Measurements from ENCODE around the gene UGT8. TPM values are rescaled to one million over a fixed set of nuclear protein-coding genes. Genes with fewer than 3 reads are reported as not detected.
A peak's percentile ranks its signal among the peaks of the same experiment; 100 is the strongest.

Gene UGT8
- total and polyA plus RNA-seq, 2 of the 8 experiments (the other 6 are each of a cell fraction or from before 2014, with no cell fraction given), result 16.9 to 26.9 TPM

GRCh38 chr4:114562176-114562904 is 36.3 kb upstream of the UGT8 start:
- peak overlapping the region; percentile 6 for H4K5ac ChIP-seq (ENCODE audit: insufficient read length, low read depth, low read length)
- H3K27me3 ChIP-seq (replicated peaks in 1 of 4; ENCODE audit: control insufficient read depth in 3 of 4, extremely low read depth in 1 of 4, insufficient read depth in 3 of 4, low read length in 3 of 4), result no peaks in the 10 kb centered on the region
- H3K56ac ChIP-seq (replicated peaks; ENCODE audit: insufficient read length, low read depth, low read length), result no peak overlapping the region
- ChIA-PET CTCF (ENCODE audit: partially characterized antibody) (interaction anchor here (0.7 to 1.6 kb wide), 4 partner anchors 14 to 175 kb away, joined by 3 to 4 read pairs (median 3); no protein-coding TSS in a partner anchor), POLR2A (ENCODE audit: partially characterized antibody) (interaction anchor here (0.8 to 2.0 kb wide), 3 partner anchors 44 to 102 kb away, joined by 3 to 8 read pairs (median 4); no protein-coding TSS in a partner anchor)
- no peak overlapping the region for H2AFZ ChIP-seq (ENCODE audit: low read length)
- H3K79me1 ChIP-seq (ENCODE audit: low read depth, low read length), result no peaks in the 10 kb centered on the region
- H4K91ac ChIP-seq (replicated peaks; ENCODE audit: insufficient read length, low read length), result no peak overlapping the region
- no peak overlapping the region for H3K18ac ChIP-seq (ENCODE audit: extremely low read depth, low read length)
- H3K14ac ChIP-seq (ENCODE audit: insufficient read length), result no peak overlapping the region
- H2BK20ac ChIP-seq (ENCODE audit: low read length), result 0 out of 2 replicates have a peak overlapping the region, but pooled peaks have one; percentile 89
- H3K4me2 ChIP-seq (ENCODE audit: insufficient read depth in 1 of 2, low read depth in 2 of 2, low read length in 2 of 2), result peak overlapping the region; percentile 15 to 37; a peak in 2 of 4 replicates
- H3K36me3 ChIP-seq (ENCODE audit: control insufficient read depth in 2 of 4, insufficient read depth in 4 of 4, low read length in 3 of 4), result peaks cover 0 to 8% (median 3%) of the 10 kb centered on the region in 4 experiments; a peak in 3 of 8 replicates
- no peaks in the 10 kb centered on the region for H4K20me1 ChIP-seq (replicated peaks in 1 of 2; ENCODE audit: control insufficient read depth in 1 of 2, insufficient read depth in 2 of 2, low read length in 2 of 2)
- DNase-seq (ENCODE audit: low read depth in 1 of 2, low spot score in 2 of 2) (peak; percentile 34 to 44), FAIRE-seq (peak; percentile 95)
- H3K4ac ChIP-seq (replicated peaks; ENCODE audit: insufficient read length, low read depth, low read length), result no peak overlapping the region
- H2BK5ac ChIP-seq (ENCODE audit: low read depth, low read length), result peak overlapping the region; percentile 58; the same call in 1 of the 2 replicates
- H3K27ac ChIP-seq (ENCODE audit: low read depth, low read length), result peak overlapping the region; percentile 33; the same call in 1 of the 2 replicates
- no peak overlapping the region for H4K8ac ChIP-seq (ENCODE audit: extremely low read depth, insufficient read depth, low read length)
- no peak overlapping the region for H2BK12ac ChIP-seq (ENCODE audit: low read depth, low read length)
- no peak overlapping the region for H2BK120ac ChIP-seq (replicated peaks; ENCODE audit: low read depth, low read length)
- WGBS, 2 experiments (ENCODE audit: extremely low coverage in 1 of 2, insufficient coverage in 1 of 2, insufficient read length in 1 of 2, insufficient replicate concordance in 2 of 2, low coverage in 1 of 2, low lambda C conversion rate in 2 of 2, missing lambda C conversion rate in 1 of 2), result 25% methylated on average over 2 of the region's 2 CpGs; no CpG with 5 or more reads in 1 of the 2 experiments
- peaks cover 19 to 36% of the 10 kb centered on the region in 2 experiments for H3K9me3 ChIP-seq (ENCODE audit: insufficient read depth in 2 of 2, low read depth in 1 of 2, low read length in 1 of 2)
- no peak overlapping the region for H2AK5ac ChIP-seq (ENCODE audit: low read depth, low read length)
- no peak overlapping the region for H3K23ac ChIP-seq (ENCODE audit: insufficient read length)
- H3K4me3 ChIP-seq (ENCODE audit: extremely low read depth in 1 of 4, insufficient read depth in 2 of 4, low read depth in 3 of 4, low read length in 4 of 4), result peak overlapping the region in 1 of 4 experiments; percentile 45; a peak in 1 of 8 replicates
- H3K23me2 ChIP-seq (ENCODE audit: low read depth, low read length), result no peaks in the 10 kb centered on the region
- H2BK15ac ChIP-seq (ENCODE audit: low read length), result no peak overlapping the region
- H3K4me1 ChIP-seq (replicated peaks in 1 of 4; ENCODE audit: control insufficient read depth in 3 of 4, insufficient read depth in 4 of 4, low read length in 3 of 4), result peaks cover 2 to 13% (median 7%) of the 10 kb centered on the region in 4 experiments; a peak in 4 of 7 replicates
- H3K79me2 ChIP-seq (ENCODE audit: control insufficient read depth in 1 of 2, insufficient read depth in 2 of 2, low read length in 2 of 2), result no peaks in the 10 kb centered on the region
- H3K9ac ChIP-seq (replicated peaks in 1 of 4; ENCODE audit: extremely low read depth in 1 of 4, low read depth in 3 of 4, low read length in 3 of 4), result no peak overlapping the region
- TF ChIP-seq TAF1 (IDR thresholded peaks at IDR 0.05; ENCODE audit: low read depth, low read length) (no peak), KDM4A (IDR thresholded peaks at IDR 0.05; ENCODE audit: low read depth, low read length, severe bottlenecking) (no peak), SIRT6 (IDR thresholded peaks at IDR 0.05; ENCODE audit: low read length) (no peak), CHD1 (IDR thresholded peaks at IDR 0.05; ENCODE audit: low read depth, low read length) (no peak), POLR2AphosphoS5 (IDR thresholded peaks at IDR 0.05; ENCODE audit: low read depth, low read length) (no peak), SRF (IDR thresholded peaks at IDR 0.05; ENCODE audit: low read depth, low read length) (no peak), SIN3A (conservative IDR thresholded peaks at IDR 0.05 in 1 of 2, IDR thresholded peaks at IDR 0.05 in 1 of 2; ENCODE audit: low read depth in 1 of 2, low read length in 2 of 2) (no peak), SP1 (IDR thresholded peaks at IDR 0.05; ENCODE audit: low read depth, low read length) (0 out of 2 replicates have a peak, but pooled peaks have one; percentile 24), SP4 (IDR thresholded peaks at IDR 0.05; ENCODE audit: low read length) (no peak), GTF2F1 (IDR thresholded peaks at IDR 0.05; ENCODE audit: borderline replicate concordance, low read depth, low read length) (no peak), PHF8 (conservative IDR thresholded peaks at IDR 0.05; ENCODE audit: low read depth, low read length) (no peak), SIX5 (IDR thresholded peaks at IDR 0.05; ENCODE audit: low read depth, low read length) (no peak)

All from H1 (cell line).